ENCODE measurements around the gene CSF3.

GRCh38 chr17:39981207-39981741, 34.0 kb upstream of the CSF3 start:
- TF ChIP-seq CTCF (conservative IDR thresholded peaks at IDR 0.05 in 1 of 2, IDR thresholded peaks at IDR 0.05 in 1 of 2; ENCODE audit: low read depth in 1 of 2, low read length in 2 of 2) = peak in 1 of 2 donors; percentile 4
- TF ChIP-seq EZH2 (IDR thresholded peaks at IDR 0.05; ENCODE audit: low read length, missing control alignments) = no peak
